Fibroblast of lung (primary cell): ENCODE measurements around the gene PTPRF. TPM values are rescaled to one million over a fixed set of nuclear protein-coding genes. Genes with fewer than 3 reads are reported as not detected.

ENCODE experiments used
- DNase-seq, 2 donors: peaks; one replicate each; pipeline versions ENCODE4 v3.0.0 to v3.0.0-alpha.2; 2010; ENCODE audit warnings: low read depth in 2 of 2
- H2AFZ ChIP-seq: 2 replicates; pipeline ENCODE4 v1.5.1; 2012; ENCODE audit warnings: low read length, control low read depth, inconsistent platforms
- H3K27ac ChIP-seq: 2 replicates; pipeline ENCODE4 v1.5.1; 2011; ENCODE audit warnings: low read length, control low read depth; ENCODE audit not compliant: insufficient read depth
- H3K27me3 ChIP-seq: 2 replicates; pipeline ENCODE4 v1.5.1; 2011; ENCODE audit warnings: mild to moderate bottlenecking, low read length; ENCODE audit not compliant: control insufficient read depth, insufficient read depth
- H3K36me3 ChIP-seq: 2 replicates; pipeline ENCODE4 v1.5.1; 2011; ENCODE audit warnings: low read length; ENCODE audit not compliant: control insufficient read depth, insufficient read depth
- H3K4me1 ChIP-seq: 2 replicates; pipeline ENCODE4 v1.5.1; 2011; ENCODE audit warnings: low read length; ENCODE audit not compliant: control insufficient read depth, insufficient read depth; ENCODE audit errors: extremely low read depth
- H3K4me2 ChIP-seq: 2 replicates; pipeline ENCODE4 v1.5.1; 2011; ENCODE audit warnings: low read length, control low read depth; ENCODE audit not compliant: insufficient read depth; ENCODE audit errors: extremely low read depth
- H3K4me3 ChIP-seq, 4 experiments: fragments of 200-600 bp in 1 of 4; sonication (generic) in 1 of 4; replicated peaks in 1 of 4; 2 replicates each; pipeline ENCODE4 v1.5.1; 2011 to 2016; ENCODE audit warnings: low read length in 4 of 4, low read depth in 3 of 4, mild to moderate bottlenecking in 3 of 4, control low read depth in 2 of 4, inconsistent platforms in 1 of 4, mixed read lengths in 1 of 4; ENCODE audit not compliant: insufficient read depth in 1 of 4; ENCODE audit errors: control extremely low read depth in 1 of 4
- H3K79me2 ChIP-seq: 2 replicates; pipeline ENCODE4 v1.5.1; 2012; ENCODE audit warnings: mild to moderate bottlenecking, low read length, inconsistent platforms; ENCODE audit not compliant: control insufficient read depth, insufficient read depth
- H3K9ac ChIP-seq: 2 replicates; pipeline ENCODE4 v1.5.1; 2011; ENCODE audit warnings: mild to moderate bottlenecking, low read length, control low read depth; ENCODE audit not compliant: insufficient read depth
- H3K9me3 ChIP-seq: 2 replicates; pipeline ENCODE4 v1.5.1; 2012; ENCODE audit warnings: low read depth, low read length; ENCODE audit not compliant: control insufficient read depth, insufficient read depth
- H4K20me1 ChIP-seq: 2 replicates; pipeline ENCODE4 v1.5.1; 2011; ENCODE audit warnings: low read length; ENCODE audit not compliant: control insufficient read depth, insufficient read depth; ENCODE audit errors: extremely low read depth
- EZH2 ChIP-seq: IDR thresholded peaks from 2 replicates; pipeline ENCODE4 v1.5.1; 2012; ENCODE audit warnings: low read length, control low read depth, mild to moderate bottlenecking; ENCODE audit errors: missing control alignments
- polyA plus RNA-seq, 2 donors: library from polyadenylated mRNA; depleted of rRNA in 1 of 2; stranded (reverse) in 1 of 2; unstranded in 1 of 2; fragments of >200 nt; gene quantifications; 2 replicates each; pipeline ENCODE4 v1.2.1, GENCODE V29; 2011 to 2012; ENCODE audit warnings: missing spikeins in 1 of 2
- total RNA-seq: library from RNA; depleted of rRNA; stranded (reverse); fragments of >200 nt; gene quantifications from 2 replicates; pipeline ENCODE4 v1.2.1, GENCODE V29; 2014
- TF ChIP-seq, protein P1 (sequence below), 2 donors: IDR thresholded peaks in 1 of 2; conservative IDR thresholded peaks in 1 of 2; 1 replicate in 1 of 2; 2 replicates in 1 of 2; pipeline ENCODE4 v1.5.1; 2011 to 2012; ENCODE audit warnings: low read length in 2 of 2, control low read depth in 1 of 2, inconsistent platforms in 1 of 2, low read depth in 1 of 2, mild to moderate bottlenecking in 1 of 2

PTPRF gene
- total and polyA plus RNA-seq, 2 donors (not counting 1 experiment from before 2014, with no cell fraction given): 45.2 to 52.0 TPM

DNA sequence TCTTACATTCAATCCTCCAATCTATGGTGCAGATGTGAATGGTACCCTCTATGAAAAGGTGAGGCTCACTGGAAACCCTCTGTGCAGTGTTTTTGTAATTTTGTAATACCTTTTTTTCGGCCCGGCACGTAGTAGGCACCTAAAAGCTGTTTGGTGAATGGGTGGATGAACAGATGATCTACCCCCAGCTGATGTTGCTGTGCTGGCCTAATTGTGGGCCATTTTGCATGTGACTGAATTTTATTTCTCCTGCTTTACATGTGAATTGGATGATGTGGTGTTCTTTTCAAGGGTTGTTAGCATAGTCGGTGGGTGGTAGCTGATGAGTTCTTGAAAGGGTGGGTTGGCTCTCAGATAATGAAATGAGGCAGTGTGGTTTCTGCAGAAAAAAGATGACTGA, 129.7 kb downstream of the PTPRF start:
- no peaks in the 10 kb centered on the region for H4K20me1 ChIP-seq
- no peak overlapping the region for H3K9ac ChIP-seq
- no peak overlapping the region for H3K4me2 ChIP-seq
- peaks cover 21% of the 10 kb centered on the region for H3K36me3 ChIP-seq
- DNase-seq: no peak
- TF ChIP-seq, protein P1, sequence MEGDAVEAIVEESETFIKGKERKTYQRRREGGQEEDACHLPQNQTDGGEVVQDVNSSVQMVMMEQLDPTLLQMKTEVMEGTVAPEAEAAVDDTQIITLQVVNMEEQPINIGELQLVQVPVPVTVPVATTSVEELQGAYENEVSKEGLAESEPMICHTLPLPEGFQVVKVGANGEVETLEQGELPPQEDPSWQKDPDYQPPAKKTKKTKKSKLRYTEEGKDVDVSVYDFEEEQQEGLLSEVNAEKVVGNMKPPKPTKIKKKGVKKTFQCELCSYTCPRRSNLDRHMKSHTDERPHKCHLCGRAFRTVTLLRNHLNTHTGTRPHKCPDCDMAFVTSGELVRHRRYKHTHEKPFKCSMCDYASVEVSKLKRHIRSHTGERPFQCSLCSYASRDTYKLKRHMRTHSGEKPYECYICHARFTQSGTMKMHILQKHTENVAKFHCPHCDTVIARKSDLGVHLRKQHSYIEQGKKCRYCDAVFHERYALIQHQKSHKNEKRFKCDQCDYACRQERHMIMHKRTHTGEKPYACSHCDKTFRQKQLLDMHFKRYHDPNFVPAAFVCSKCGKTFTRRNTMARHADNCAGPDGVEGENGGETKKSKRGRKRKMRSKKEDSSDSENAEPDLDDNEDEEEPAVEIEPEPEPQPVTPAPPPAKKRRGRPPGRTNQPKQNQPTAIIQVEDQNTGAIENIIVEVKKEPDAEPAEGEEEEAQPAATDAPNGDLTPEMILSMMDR (conservative IDR thresholded peaks at IDR 0.05 in 1 of 2, IDR thresholded peaks at IDR 0.05 in 1 of 2; ENCODE audit: low read depth in 1 of 2, low read length in 2 of 2): no peak
- no peak for TF ChIP-seq EZH2
- H3K4me1 ChIP-seq: no peaks in the 10 kb centered on the region
- H3K27ac ChIP-seq: no peak overlapping the region
- H3K79me2 ChIP-seq: peaks cover under 1% of the 10 kb centered on the region
- H3K27me3 ChIP-seq: no peaks in the 10 kb centered on the region
- H3K9me3 ChIP-seq: no peaks in the 10 kb centered on the region
- H2AFZ ChIP-seq: no peak overlapping the region
- H3K4me3 ChIP-seq: no peak overlapping the region

GRCh38 chr1:43664369-43664768, 133.7 kb downstream of the PTPRF start:
- no peak for DNase-seq
- TF ChIP-seq EZH2: no peak
- TF ChIP-seq, protein P1 (conservative IDR thresholded peaks at IDR 0.05 in 1 of 2, IDR thresholded peaks at IDR 0.05 in 1 of 2; ENCODE audit: low read depth in 1 of 2, low read length in 2 of 2): no peak
- H4K20me1 ChIP-seq: no peaks in the 10 kb centered on the region
- no peak overlapping the region for H2AFZ ChIP-seq
- peaks cover 31% of the 10 kb centered on the region for H3K36me3 ChIP-seq
- no peaks in the 10 kb centered on the region for H3K79me2 ChIP-seq
- H3K9ac ChIP-seq: no peak overlapping the region
- no peaks in the 10 kb centered on the region for H3K27me3 ChIP-seq
- no peak overlapping the region for H3K4me3 ChIP-seq
- H3K9me3 ChIP-seq: no peaks in the 10 kb centered on the region
- H3K4me1 ChIP-seq: no peaks in the 10 kb centered on the region
- H3K4me2 ChIP-seq: no peak overlapping the region
- no peak overlapping the region for H3K27ac ChIP-seq

- no peak for TF ChIP-seq EZH2
- TF ChIP-seq, protein P1 (conservative IDR thresholded peaks at IDR 0.05 in 1 of 2, IDR thresholded peaks at IDR 0.05 in 1 of 2; ENCODE audit: low read depth in 1 of 2, low read length in 2 of 2): no peak
- Histone ChIP-seq H2AFZ (no peak overlapping the region), H3K4me1 (peaks cover 2% of the 10 kb centered on the region), H4K20me1 (no peaks in the 10 kb centered on the region), H3K79me2 (no peaks in the 10 kb centered on the region), H3K36me3 (peaks cover 34% of the 10 kb centered on the region), H3K27me3 (no peaks in the 10 kb centered on the region), H3K9ac (no peak overlapping the region), H3K4me3 (no peak overlapping the region), H3K4me2 (no peak overlapping the region), H3K27ac (no peak overlapping the region), H3K9me3 (no peaks in the 10 kb centered on the region)
- DNase-seq: no peak
These were observed 135.9 kb downstream of the PTPRF start for GRCh38 chr1:43666608-43667007.
